ENCODE measurements around the gene NCKAP1. TPM values are rescaled to one million over a fixed set of nuclear protein-coding genes. Genes with fewer than 3 reads are reported as not detected.

The NCKAP1 gene
- total and polyA plus RNA-seq, 2 of the 4 experiments (the other 2 are of a cell fraction), result 91.1 to 160 TPM

- Histone ChIP-seq H3K4ac (ENCODE audit: low read depth, low read length) (no peak overlapping the region), H3K27me3 (ENCODE audit: control insufficient read depth, insufficient read depth, low read length) (no peaks in the 10 kb centered on the region), H2BK20ac (ENCODE audit: low read depth, low read length) (no peak overlapping the region), H4K5ac (ENCODE audit: low read depth, low read length) (no peak overlapping the region), H2AK9ac (replicated peaks; ENCODE audit: low read depth, low read length, poor library complexity) (no peak overlapping the region), H2BK15ac (ENCODE audit: low read depth, low read length) (no peak overlapping the region), H3K4me1 (ENCODE audit: control insufficient read depth, insufficient read depth, low read length) (no peaks in the 10 kb centered on the region), H3K4me2 (ENCODE audit: low read depth, low read length) (no peak overlapping the region), H4K8ac (ENCODE audit: low read depth in 2 of 2, low read length in 2 of 2) (no peak overlapping the region), H2BK5ac (ENCODE audit: low read depth, low read length, poor library complexity, severe bottlenecking) (no peak overlapping the region), H3K4me3 (ENCODE audit: insufficient read depth, low read depth, low read length) (no peak overlapping the region), H2BK120ac (ENCODE audit: low read depth, low read length) (no peak overlapping the region), H3K18ac (ENCODE audit: low read depth, low read length) (no peak overlapping the region), H2AFZ (replicated peaks; ENCODE audit: low read length, poor library complexity) (no peak overlapping the region), H3K14ac (replicated peaks; ENCODE audit: low read depth, low read length) (no peak overlapping the region), H2AK5ac (ENCODE audit: low read depth, low read length) (no peak overlapping the region), H3K9ac (ENCODE audit: low read depth, low read length) (no peak overlapping the region), H3K56ac (ENCODE audit: extremely low read depth, insufficient read depth, low read length) (no peak overlapping the region), H3K36me3 (ENCODE audit: control insufficient read depth, insufficient read depth, low read length) (no peaks in the 10 kb centered on the region), H3K9me1 (ENCODE audit: insufficient read depth, low read length) (no peaks in the 10 kb centered on the region), H3K9me3 (ENCODE audit: control insufficient read depth, insufficient read depth, low read length) (no peaks in the 10 kb centered on the region), H4K91ac (ENCODE audit: insufficient read depth, low read depth, low read length) (no peak overlapping the region), H3K23ac (ENCODE audit: low read depth, low read length) (no peak overlapping the region), H3K27ac (ENCODE audit: insufficient read depth, low read length) (no peak overlapping the region), H3K79me1 (ENCODE audit: low read depth in 1 of 2, low read length in 2 of 2) (no peaks in the 10 kb centered on the region; a peak in 1 of 4 replicates), H4K20me1 (ENCODE audit: insufficient read depth, low read length) (peaks cover 8% of the 10 kb centered on the region; the same call in 1 of the 2 replicates)
- intact Hi-C loops (cut with micrococcal nuclease), result no loop called here
- ATAC-seq (ENCODE audit: low read depth) (no peak), DNase-seq (no peak)
- dilution Hi-C loops (cut with HindIII; ENCODE audit: low sequenced_read_pairs, unreplicated experiment), result no loop called here
- BruUV-seq (replicated peaks), result no TSS peak
- WGBS, 2 experiments (ENCODE audit: extremely low coverage in 2 of 2, insufficient read length in 1 of 2), result 80% methylated on average over 1 of the region's 2 CpGs; no CpG with 5 or more reads in 1 of the 2 experiments
- POLR2A ChIA-PET (ENCODE audit: unreplicated experiment), result no interaction called here
- in situ Hi-C loops (cut with MboI; ENCODE audit: low sequenced_read_pairs), result no loop called here
- CTCF ChIA-PET, result interaction anchor here (1.1 kb wide), 1 partner anchor 10 kb away, joined by 3 read pairs; no protein-coding TSS in a partner anchor
- TF ChIP-seq MXI1 (IDR thresholded peaks at IDR 0.05; ENCODE audit: borderline replicate concordance, low read depth, low read length) (no peak), MAFK (IDR thresholded peaks at IDR 0.05; ENCODE audit: low read depth, low read length) (no peak), RCOR1 (IDR thresholded peaks at IDR 0.05; ENCODE audit: insufficient replicate concordance, low read length) (no peak), RFX5 (IDR thresholded peaks at IDR 0.05; ENCODE audit: low read depth, low read length) (no peak), NFE2L2 (IDR thresholded peaks at IDR 0.05; ENCODE audit: low read depth, low read length) (no peak), POLR2A (IDR thresholded peaks at IDR 0.05; ENCODE audit: low read depth, low read length) (no peak), CHD1 (IDR thresholded peaks at IDR 0.05; ENCODE audit: low read depth, low read length) (no peak), CEBPB (IDR thresholded peaks at IDR 0.05; ENCODE audit: low read depth, low read length) (no peak), BHLHE40 (IDR thresholded peaks at IDR 0.05; ENCODE audit: low read depth, low read length) (no peak), SMC3 (IDR thresholded peaks at IDR 0.05; ENCODE audit: low read depth, low read length) (no peak)
- TF ChIP-seq, protein P1, sequence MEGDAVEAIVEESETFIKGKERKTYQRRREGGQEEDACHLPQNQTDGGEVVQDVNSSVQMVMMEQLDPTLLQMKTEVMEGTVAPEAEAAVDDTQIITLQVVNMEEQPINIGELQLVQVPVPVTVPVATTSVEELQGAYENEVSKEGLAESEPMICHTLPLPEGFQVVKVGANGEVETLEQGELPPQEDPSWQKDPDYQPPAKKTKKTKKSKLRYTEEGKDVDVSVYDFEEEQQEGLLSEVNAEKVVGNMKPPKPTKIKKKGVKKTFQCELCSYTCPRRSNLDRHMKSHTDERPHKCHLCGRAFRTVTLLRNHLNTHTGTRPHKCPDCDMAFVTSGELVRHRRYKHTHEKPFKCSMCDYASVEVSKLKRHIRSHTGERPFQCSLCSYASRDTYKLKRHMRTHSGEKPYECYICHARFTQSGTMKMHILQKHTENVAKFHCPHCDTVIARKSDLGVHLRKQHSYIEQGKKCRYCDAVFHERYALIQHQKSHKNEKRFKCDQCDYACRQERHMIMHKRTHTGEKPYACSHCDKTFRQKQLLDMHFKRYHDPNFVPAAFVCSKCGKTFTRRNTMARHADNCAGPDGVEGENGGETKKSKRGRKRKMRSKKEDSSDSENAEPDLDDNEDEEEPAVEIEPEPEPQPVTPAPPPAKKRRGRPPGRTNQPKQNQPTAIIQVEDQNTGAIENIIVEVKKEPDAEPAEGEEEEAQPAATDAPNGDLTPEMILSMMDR (conservative IDR thresholded peaks at IDR 0.05; ENCODE audit: low read depth, low read length), result no peak
Observed at GRCh38 chr2:183040604-183041003, 2.3 kb upstream of the NCKAP1 start.
